Left ventricle myocardium inferior (tissue), 1 donor: ENCODE results near the gene LSP1. TPM values are rescaled to one million over a fixed set of nuclear protein-coding genes. Genes with fewer than 3 reads are reported as not detected.

Source experiments
- DNase-seq: peaks from one replicate; pipeline ENCODE4 v3.0.0-alpha.2; 2020
- H3K27ac ChIP-seq: fragments of 200-600 bp; replicated peaks from 2 replicates; pipeline ENCODE4 v1.8.0; 2021
- H3K27me3 ChIP-seq: fragments of 200-600 bp; 2 replicates; pipeline ENCODE4 v1.8.0; 2021; ENCODE audit warnings: low read depth
- H3K36me3 ChIP-seq: fragments of 200-600 bp; 2 replicates; pipeline ENCODE4 v1.8.0; 2021
- H3K4me1 ChIP-seq: fragments of 200-600 bp; 2 replicates; pipeline ENCODE4 v1.8.0; 2021
- H3K4me3 ChIP-seq: fragments of 200-600 bp; 2 replicates; pipeline ENCODE4 v1.8.0; 2021; ENCODE audit warnings: mild to moderate bottlenecking, moderate library complexity
- H3K9me3 ChIP-seq: fragments of 200-600 bp; replicated peaks from 2 replicates; pipeline ENCODE4 v1.8.0; 2021
- intact Hi-C: fragments of 100-400 bp; cut with micrococcal nuclease; formaldehyde crosslinking; loops from one replicate; pipeline ENCODE4 v1.11.0; 2022
- total RNA-seq: library from RNA; stranded (reverse); fragmentation: NEBNext Ultra II Directional; extraction: Animal tissue kit (Norgen Biotek cat#: 25700); gene quantifications from one replicate; pipeline ENCODE4 v1.2.1, GENCODE V29; 2021
- TF ChIP-seq, protein P1 (sequence below): fragments of 200-600 bp; IDR thresholded peaks from 2 replicates; pipeline ENCODE4 v1.8.0; 2021; ENCODE audit warnings: antibody characterized with exemption, mild to moderate bottlenecking, borderline replicate concordance
- donor health status: DM: no; HTN: yes; CAD: no; lungs with severe emphysema.

Gene LSP1
- total RNA-seq, 1 donor from 2014 or later = 19.7 TPM

DNA sequence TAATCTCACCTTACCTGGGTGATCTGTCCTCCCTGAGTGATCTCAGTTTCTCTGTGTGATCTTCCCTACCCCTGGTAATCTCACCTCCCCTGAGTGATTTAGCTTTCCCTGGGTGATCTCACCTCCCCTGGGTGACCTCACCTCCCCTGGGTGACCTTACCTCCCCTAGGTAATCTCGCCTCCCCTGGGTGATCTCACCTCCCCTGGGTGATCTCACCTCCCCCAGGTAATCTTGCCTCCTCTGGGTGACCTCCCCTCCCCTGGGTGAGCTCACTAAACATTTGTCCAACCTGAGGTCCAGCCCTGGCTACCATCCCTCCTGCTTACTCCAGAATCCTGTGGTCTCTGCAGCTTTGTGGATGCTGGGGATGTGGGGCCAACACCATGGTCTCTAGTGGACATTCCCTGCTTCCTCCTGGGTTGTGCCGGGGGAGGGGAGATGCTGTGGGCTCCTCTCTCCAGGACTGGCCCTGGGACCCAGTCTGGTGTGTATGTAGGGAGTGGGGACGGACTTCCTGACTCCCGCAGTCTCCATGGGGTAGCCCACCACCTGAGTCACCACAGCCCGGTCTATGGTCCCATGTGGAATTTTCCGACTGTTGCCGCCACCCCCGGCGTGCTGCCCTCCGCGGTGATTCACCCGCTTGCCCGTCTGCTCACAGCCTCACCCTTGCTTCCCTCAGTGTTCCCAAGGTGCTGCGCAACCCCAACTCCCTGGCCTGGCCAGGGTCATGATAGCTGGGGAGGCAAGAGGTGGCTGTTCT, 9.9 kb downstream of the LSP1 start:
- peak overlapping the region; percentile 89 for H3K27ac ChIP-seq
- no peaks in the 10 kb centered on the region for H3K36me3 ChIP-seq
- DNase-seq = peak; percentile 30
- peaks cover 47% of the 10 kb centered on the region for H3K4me1 ChIP-seq
- peak overlapping the region; percentile 64 for H3K4me3 ChIP-seq
- peaks cover 1% of the 10 kb centered on the region for H3K27me3 ChIP-seq
- TF ChIP-seq, protein P1, sequence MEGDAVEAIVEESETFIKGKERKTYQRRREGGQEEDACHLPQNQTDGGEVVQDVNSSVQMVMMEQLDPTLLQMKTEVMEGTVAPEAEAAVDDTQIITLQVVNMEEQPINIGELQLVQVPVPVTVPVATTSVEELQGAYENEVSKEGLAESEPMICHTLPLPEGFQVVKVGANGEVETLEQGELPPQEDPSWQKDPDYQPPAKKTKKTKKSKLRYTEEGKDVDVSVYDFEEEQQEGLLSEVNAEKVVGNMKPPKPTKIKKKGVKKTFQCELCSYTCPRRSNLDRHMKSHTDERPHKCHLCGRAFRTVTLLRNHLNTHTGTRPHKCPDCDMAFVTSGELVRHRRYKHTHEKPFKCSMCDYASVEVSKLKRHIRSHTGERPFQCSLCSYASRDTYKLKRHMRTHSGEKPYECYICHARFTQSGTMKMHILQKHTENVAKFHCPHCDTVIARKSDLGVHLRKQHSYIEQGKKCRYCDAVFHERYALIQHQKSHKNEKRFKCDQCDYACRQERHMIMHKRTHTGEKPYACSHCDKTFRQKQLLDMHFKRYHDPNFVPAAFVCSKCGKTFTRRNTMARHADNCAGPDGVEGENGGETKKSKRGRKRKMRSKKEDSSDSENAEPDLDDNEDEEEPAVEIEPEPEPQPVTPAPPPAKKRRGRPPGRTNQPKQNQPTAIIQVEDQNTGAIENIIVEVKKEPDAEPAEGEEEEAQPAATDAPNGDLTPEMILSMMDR = no peak
- no peaks in the 10 kb centered on the region for H3K9me3 ChIP-seq
- intact Hi-C loops = no loop called here

DNA sequence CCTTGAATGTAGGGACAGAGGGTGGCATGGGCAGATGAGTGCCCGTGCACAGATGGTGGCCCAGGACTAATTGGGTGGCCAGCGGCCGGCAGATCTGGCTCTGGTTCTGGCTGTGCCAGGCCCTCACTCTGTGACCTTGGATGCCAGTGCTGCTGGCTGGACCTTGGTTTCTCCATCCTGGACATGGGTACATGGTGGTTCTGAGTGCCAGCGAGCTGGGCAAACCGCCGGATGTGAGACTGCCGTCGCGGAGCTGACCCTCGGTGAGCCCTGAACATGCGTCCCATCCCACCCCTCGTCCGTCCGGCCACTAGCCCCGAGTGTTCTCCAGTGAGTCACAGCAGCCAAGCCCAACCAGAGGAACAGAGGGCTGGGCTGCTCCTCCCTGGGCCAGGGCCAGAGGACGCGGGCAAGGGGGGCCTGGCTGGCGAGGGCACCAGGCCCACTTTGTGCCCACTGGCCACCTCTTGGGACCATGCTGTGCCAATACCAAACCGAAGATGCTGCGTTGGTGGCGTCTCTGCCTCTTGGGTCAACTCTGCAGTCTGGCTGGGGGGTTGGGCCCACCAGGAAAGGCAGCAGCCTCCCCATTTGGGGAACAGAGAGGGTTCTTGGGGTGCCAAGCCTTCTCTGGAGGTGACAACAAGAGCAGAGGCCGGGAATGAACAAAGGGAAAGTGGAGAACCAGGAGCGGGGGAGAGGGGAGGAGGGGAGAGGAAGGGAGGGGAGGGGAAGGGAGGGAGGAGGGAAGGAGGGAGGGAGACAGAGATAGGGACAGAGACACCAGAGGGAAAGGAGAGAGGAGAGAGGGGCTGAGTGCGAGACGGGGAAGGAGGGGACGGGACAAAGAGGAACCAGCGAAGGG, 10.7 kb downstream of the LSP1 start:
- H3K9me3 ChIP-seq = no peaks in the 10 kb centered on the region
- peaks cover 55% of the 10 kb centered on the region for H3K4me1 ChIP-seq
- peak; percentile 87 for DNase-seq
- peak overlapping the region; percentile 64 for H3K4me3 ChIP-seq
- intact Hi-C loops = no loop called here
- TF ChIP-seq, protein P1 = no peak
- no peaks in the 10 kb centered on the region for H3K36me3 ChIP-seq
- H3K27me3 ChIP-seq = peaks cover 9% of the 10 kb centered on the region
- H3K27ac ChIP-seq = peak overlapping the region; percentile 89

DNA sequence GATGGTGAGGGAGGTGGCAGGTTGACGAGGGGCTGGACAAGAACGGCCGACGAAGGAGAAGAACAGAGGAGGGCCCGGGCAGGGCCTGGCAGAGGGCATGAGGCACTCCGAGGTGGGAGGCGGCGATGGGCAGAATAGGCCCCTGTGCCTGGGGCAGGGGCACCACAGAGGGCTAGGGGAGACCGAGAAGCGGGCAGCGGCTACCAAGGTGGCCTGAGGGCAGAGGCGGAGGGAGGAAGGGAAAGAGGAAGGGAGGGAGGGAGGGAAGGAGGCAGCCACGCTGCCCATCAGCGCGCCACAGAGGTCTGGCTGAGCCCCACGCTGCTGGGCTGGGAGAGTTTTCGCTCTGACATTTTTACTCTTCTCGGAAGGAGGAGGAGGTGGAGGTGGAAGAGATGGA, 11.3 kb downstream of the LSP1 start:
- intact Hi-C loops = no loop called here
- H3K27ac ChIP-seq = peak overlapping the region; percentile 89
- H3K4me1 ChIP-seq = peaks cover 58% of the 10 kb centered on the region
- no peaks in the 10 kb centered on the region for H3K36me3 ChIP-seq
- H3K27me3 ChIP-seq = peaks cover 16% of the 10 kb centered on the region
- no peaks in the 10 kb centered on the region for H3K9me3 ChIP-seq
- peak; percentile 25 for DNase-seq
- TF ChIP-seq, protein P1 = no peak
- peak overlapping the region; percentile 64 for H3K4me3 ChIP-seq

DNA sequence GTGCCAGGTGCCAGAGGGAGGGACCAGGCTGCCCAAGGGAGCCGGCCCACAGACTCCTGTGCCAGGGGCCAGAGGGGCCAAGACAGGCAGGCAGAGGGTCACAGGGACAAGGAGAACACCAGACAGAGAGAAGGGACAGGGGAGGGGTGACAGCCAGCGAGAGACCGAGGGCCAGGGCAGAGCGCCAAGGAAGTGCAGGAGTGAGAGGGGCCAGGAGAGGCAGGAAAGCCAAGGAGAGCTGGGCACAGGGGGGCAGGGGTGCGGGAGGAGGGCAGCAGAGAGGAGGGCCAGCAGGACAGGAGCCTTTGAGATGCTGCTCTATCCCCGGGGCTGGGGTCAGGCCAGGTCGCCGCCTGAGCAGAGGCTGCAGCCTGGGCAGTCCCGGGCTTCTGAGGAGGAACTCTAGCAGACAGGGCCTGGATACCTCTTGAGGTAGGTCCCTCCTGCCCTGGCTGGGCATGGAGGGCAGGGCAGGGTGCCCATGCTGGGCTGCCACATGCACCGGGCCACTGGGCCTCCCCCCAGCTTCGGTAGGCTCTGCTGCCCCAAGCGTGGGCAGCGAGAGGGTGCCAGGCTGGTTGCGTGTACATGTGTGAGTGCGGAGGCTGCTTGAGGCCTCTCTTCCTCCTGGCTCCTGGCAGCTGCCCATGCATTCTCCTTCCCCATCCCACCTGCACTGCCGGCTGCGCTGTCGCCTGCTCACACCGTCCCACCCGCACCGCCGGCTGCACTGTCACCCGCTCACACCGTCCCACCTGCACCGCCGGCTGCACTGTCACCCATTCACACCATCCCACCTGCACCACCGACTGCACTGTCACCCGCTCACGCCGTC, 12.2 kb downstream of the LSP1 start:
- Histone ChIP-seq H3K36me3 (no peaks in the 10 kb centered on the region), H3K27ac (peak overlapping the region; percentile 89), H3K9me3 (no peaks in the 10 kb centered on the region), H3K27me3 (peaks cover 23% of the 10 kb centered on the region), H3K4me3 (peak overlapping the region; percentile 64), H3K4me1 (peaks cover 63% of the 10 kb centered on the region)
- intact Hi-C loops = no loop called here
- TF ChIP-seq, protein P1 = no peak
- DNase-seq = peak; percentile 43

DNA sequence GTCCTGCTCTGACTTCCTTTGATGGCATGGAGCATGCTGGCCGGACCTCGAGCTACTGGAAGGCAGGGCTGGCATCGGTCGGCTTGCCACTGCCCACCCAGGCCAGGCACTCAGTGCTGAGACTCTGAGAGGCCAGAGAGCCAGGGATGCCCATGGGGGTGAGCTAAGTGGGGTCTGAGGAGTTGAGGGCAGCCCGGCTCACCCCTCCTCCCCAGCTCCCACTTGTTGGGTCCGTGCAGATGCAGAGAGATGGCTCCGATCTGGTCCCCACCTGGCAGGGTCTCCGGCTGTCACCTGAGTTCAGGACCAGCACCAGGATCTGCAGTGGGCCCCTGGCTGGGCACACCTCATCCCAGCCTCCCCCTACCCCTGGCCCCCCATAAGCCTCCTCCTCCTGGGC, 13.3 kb downstream of the LSP1 start:
- no peaks in the 10 kb centered on the region for H3K36me3 ChIP-seq
- intact Hi-C loops = no loop called here
- no peaks in the 10 kb centered on the region for H3K9me3 ChIP-seq
- peak; percentile 14 for DNase-seq
- H3K27me3 ChIP-seq = peaks cover 34% of the 10 kb centered on the region
- peaks cover 74% of the 10 kb centered on the region for H3K4me1 ChIP-seq
- TF ChIP-seq, protein P1 = no peak
- H3K4me3 ChIP-seq = peak overlapping the region; percentile 64
- H3K27ac ChIP-seq = peak overlapping the region; percentile 89
